Superior temporal gyrus (tissue), 1 donor: ENCODE measurements around the gene RAN.
A peak's percentile ranks its signal among the peaks of the same experiment; 100 is the strongest.
"Not testable (repeated sequence)": the region's sequence is repeated elsewhere in the genome, so short reads cannot be mapped to it uniquely, and the experiment has no call there.

Experiments
- DNase-seq: peaks from one replicate; pipeline ENCODE4 v3.0.0-alpha.2; 2016; ENCODE audit errors: extremely low spot score

RAN gene

GRCh38 chr12:130871286-130872178 lies at the start of gene RAN:
Gene RAN (plus strand): TSS chr12:130872066. CDS start chr12:130872594, 528 bp downstream.
- peak; percentile 85 for DNase-seq

GRCh38 chr12:130825771-130826150 lies 46.1 kb upstream of the RAN start:
- DNase-seq, result no peak

- no peak for DNase-seq
Measured at GRCh38 chr12:130826151-130826801, 45.6 kb upstream of the RAN start.

- DNase-seq, result no peak
Measured at GRCh38 chr12:130827432-130827831, 44.4 kb upstream of the RAN start.

- DNase-seq, result no peak
Measured at GRCh38 chr12:130828895-130829294, 43.0 kb upstream of the RAN start.

GRCh38 chr12:130829391-130830245 lies 42.2 kb upstream of the RAN start:
- DNase-seq, result no peak

- DNase-seq, result no peak
Measured at GRCh38 chr12:130830246-130830551, 41.7 kb upstream of the RAN start.

- no peak for DNase-seq
Measured at GRCh38 chr12:130831246-130831645, 40.6 kb upstream of the RAN start.

GRCh38 chr12:130831876-130832405 lies 39.9 kb upstream of the RAN start:
- DNase-seq, result no peak

- DNase-seq, result peak; percentile 59
Measured at GRCh38 chr12:130832561-130833209, 39.2 kb upstream of the RAN start.

- no peak for DNase-seq
Measured at GRCh38 chr12:130835011-130835410, 36.9 kb upstream of the RAN start.

- DNase-seq, result no peak
Measured at GRCh38 chr12:130835436-130835835, 36.4 kb upstream of the RAN start.

- no peak for DNase-seq
Measured at GRCh38 chr12:130838284-130838950, 33.4 kb upstream of the RAN start.

- DNase-seq, result peak; percentile 83
Measured at GRCh38 chr12:130838951-130839769, 32.7 kb upstream of the RAN start, which contains the start of gene STX2. Gene STX2 (minus strand): TSS chr12:130839250. CDS start chr12:130839099, 151 bp downstream.

GRCh38 chr12:130839770-130840404 lies 32.0 kb upstream of the RAN start:
- DNase-seq, result no peak

GRCh38 chr12:130846369-130846768 lies 25.5 kb upstream of the RAN start:
- DNase-seq, result no peak

- no peak for DNase-seq
Measured at GRCh38 chr12:130847112-130847511, 24.8 kb upstream of the RAN start.

- not testable (repeated sequence) for DNase-seq
Measured at GRCh38 chr12:130848105-130848504, 23.8 kb upstream of the RAN start.

- not testable (repeated sequence) for DNase-seq
Measured at GRCh38 chr12:130848785-130849305, 23.0 kb upstream of the RAN start.
